ENCODE measurements around the gene PAPPA2.

- no peak for TF ChIP-seq POLR2AphosphoS5 (IDR thresholded peaks at IDR 0.05)
- no peak for TF ChIP-seq CTCF (IDR thresholded peaks at IDR 0.05)
- no peak for TF ChIP-seq POLR2A (IDR thresholded peaks at IDR 0.05)
- TF ChIP-seq EP300 (IDR thresholded peaks at IDR 0.05), result no peak
Measured at GRCh38 chr1:176643536-176643935, 180.6 kb downstream of the PAPPA2 start.

Data from sigmoid colon (tissue), 4 donors.